ENCODE data around the gene CD81.

GRCh38 chr11:2400762-2401435 is 23.8 kb downstream of the CD81 start:
- TF ChIP-seq MAX (IDR thresholded peaks at IDR 0.05): no peak
- no peak for TF ChIP-seq EGR1 (IDR thresholded peaks at IDR 0.05)
- TF ChIP-seq YY1 (IDR thresholded peaks at IDR 0.05; ENCODE audit: low read depth): peak; percentile 87; the same call in 1 of the 2 replicates
- no peak; the same call in 1 of the 2 replicates for TF ChIP-seq NFIC (IDR thresholded peaks at IDR 0.05)
- no peak for TF ChIP-seq REST (IDR thresholded peaks at IDR 0.05; ENCODE audit: low read depth)
- no peak for TF ChIP-seq EP300 (IDR thresholded peaks at IDR 0.05; ENCODE audit: borderline replicate concordance)
- no peak for TF ChIP-seq CEBPB (IDR thresholded peaks at IDR 0.05)
- TF ChIP-seq TAF1 (IDR thresholded peaks at IDR 0.05; ENCODE audit: low read depth): no peak; the same call in 1 of the 2 replicates
- TF ChIP-seq CREB1 (IDR thresholded peaks at IDR 0.05; ENCODE audit: low read depth): no peak
- TF ChIP-seq ZBTB7A (IDR thresholded peaks at IDR 0.05; ENCODE audit: low read depth): no peak
- TF ChIP-seq RAD21 (IDR thresholded peaks at IDR 0.05; ENCODE audit: low read depth): no peak
- no peak for TF ChIP-seq TEAD4 (IDR thresholded peaks at IDR 0.05)
- TF ChIP-seq TCF12 (IDR thresholded peaks at IDR 0.05; ENCODE audit: low read depth): no peak

All from Ishikawa (cell line).